Activated CD8-positive, alpha-beta memory T cell treated with anti-CD3 and anti-CD28 coated beads for 24 hours (primary cell): ENCODE data around the gene S100A3.
A peak's percentile ranks its signal among the peaks of the same experiment; 100 is the strongest.

Experiments used
- DNase-seq: peaks from one replicate; pipeline ENCODE4 v3.0.0-alpha.2; 2020

Gene S100A3

DNA sequence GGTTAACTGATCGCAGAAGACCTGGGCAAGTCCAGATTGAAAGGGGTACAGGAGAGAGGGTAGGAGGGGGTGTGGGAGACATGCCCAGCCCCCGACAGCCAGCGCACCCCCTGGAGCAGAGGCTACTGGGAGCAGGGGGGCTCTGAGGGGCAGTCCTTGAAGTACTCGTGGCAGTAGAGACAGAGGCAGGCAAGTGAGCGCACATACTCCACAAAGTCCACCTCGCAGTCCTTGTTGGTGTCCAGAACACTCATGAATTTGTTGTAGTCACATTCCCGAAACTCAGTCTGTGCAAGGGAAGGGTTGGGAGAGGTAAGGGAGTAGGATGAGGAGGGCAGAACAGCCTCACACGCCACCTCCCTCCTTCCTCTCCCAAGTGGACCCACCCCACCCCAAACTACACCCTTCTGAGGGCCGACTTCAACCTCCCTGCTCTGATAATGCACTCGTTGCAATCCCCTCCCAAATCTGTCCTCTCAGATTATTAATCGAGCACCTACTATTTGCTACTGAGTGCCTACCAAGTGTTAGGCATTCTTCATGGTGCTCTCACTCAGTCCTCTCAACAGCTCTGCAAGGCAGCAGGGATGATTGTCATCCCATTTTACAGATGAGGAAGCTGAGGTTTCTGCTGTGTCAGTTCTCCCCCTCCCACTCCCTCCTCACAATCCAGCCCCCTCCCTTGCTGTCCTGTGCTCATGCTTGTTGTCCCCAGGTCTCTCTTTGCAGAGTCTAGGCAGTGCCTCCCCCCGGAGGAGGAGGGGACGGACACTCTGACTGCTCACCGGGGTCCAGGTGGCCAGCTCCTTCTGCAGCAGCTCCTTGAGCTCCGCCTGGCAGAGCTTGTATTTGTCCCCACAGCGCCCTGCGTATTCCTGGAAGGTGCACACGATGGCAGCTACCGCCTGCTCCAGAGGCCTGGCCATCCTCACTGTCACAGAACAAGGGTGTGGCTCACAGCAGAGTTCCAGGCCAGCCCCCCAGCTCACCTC is 1.2 kb downstream of the S100A3 start:
- DNase-seq = no peak

DNA sequence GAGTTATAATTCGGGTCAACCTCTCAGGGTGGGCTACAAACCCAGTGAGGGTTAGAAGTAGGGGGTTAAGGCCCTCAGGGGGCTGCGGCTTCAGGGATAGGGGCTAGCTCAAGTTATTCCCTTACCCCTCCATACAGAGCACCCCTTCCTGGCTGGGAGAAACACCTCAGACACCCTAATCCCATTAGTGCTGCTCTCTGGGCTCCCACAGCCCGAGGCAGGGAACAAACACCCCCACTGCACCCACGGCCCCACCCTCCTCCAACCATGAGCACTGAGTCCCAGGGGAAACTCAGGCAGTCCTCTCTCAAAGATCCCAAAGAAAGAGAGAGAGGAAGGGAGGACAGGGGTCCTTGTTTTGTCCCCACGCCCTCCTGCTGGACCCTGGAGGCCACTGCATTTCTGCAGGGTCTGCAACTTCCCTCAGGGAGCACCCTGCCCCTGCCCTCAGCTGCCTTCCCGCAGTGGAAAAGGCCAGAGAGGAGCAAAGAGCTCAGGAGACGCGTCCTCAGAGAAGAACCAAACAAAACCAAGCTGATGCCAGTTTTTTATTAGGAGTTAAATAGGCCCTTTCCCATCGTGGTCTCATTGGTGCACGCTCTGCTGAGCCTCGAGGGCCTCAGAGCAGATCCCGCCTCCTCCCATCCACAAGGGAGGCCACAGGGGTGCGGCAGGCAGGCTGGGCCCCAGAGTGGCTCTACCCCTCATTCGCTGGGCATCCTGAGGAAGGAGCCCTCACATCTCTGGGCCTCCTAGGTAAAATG is 2.1 kb downstream of the S100A3 start:
- DNase-seq = no peak

DNA sequence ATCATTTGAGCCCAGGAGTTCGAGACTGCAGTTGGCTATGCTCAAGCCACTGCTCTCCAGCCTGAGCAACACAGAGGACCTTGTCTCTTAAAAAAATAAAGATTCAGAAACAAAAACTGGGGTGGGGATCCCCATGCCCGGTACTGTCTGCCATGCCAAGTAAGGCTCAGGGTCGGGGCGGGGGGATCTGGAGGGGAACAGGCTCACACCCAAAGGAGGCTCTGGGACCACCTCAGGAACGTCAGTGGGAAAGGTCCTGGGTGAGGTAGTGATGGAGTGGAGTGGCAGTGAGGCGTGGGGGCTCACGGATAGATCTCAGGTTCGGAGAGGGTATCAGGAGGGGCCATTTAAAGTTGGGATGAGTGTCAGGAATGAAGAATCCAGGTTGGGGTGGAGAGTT is 2.7 kb downstream of the S100A3 start:
- DNase-seq = no peak

DNA sequence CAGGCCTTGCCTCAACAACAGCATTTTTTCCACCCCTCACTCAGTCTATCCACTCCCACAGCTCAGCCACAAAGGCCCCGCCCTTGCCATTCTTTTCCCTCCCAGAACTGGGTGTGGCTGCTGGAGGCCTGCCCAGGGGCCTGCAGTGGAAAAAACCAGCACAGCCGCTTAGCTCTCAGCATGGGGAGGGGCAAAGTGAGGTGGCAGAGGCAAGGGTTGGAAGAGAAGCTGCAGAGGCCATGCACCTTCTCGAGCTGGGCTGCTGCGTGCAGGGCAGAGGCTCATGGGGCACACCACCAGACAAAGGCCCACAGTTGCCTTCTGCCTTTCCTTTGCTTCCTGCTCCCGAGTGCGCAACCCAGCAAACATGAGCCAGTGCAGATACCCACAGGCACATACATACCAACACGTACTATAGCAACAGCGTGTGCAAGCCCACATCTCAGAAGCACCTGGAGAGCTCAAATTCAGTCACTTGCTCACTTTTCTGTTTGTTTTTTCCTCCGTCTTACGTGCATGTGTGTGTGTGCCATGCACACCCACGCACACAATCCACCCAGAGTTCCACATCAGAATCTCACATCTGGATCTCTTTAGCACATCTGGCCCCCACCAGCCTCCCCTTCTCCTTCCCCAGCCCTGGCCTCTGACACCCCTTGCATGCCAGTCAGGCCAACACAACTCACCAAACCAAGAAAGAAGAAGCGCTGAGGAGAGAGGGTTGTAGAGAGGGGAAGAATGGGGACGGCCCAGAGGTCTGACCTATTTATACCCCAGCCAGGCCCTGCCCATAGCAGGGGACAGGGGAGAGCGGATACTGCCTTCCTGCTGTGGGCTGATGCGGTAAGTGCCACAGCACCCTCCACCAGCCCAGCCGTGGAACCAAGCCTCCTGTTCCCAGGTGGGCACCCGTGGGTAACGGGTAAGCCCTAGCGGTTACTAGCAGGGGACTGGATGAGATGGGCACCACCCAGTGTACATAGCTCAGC is 3.7 kb downstream of the S100A3 start, which contains the start of gene S100A4:
Gene S100A4 (minus strand): TSS at position 740 of the 989 bp plus-strand sequence. CDS start 1,012 bp downstream, outside the sequence.
- DNase-seq = peak; percentile 95

DNA sequence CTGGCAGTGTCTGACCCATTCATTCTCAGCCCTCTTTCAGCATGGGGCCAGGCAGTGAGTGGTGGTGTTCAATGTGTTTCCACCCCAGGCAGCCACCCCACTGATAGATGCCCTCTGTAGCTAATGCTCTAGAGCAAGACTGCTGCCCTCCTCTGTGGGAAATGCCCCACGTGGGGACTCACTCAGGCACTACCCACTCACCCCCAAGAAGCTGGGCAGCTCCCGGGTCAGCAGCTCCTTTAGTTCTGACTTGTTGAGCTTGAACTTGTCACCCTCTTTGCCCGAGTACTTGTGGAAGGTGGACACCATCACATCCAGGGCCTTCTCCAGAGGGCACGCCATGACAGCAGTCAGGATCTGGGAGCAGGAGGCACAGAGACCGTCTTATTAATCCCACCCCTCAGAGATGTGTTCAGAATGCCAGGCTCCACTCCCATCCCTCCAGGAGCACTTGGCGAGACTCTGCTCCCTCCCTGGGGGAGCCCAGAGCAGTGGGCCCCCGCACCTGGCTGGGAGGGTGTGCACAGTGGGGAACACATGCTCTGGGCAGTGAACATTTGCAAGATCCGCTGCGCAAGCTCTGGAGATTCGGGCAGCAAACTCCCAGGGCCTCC is 4.5 kb downstream of the S100A3 start:
- no peak for DNase-seq

DNA sequence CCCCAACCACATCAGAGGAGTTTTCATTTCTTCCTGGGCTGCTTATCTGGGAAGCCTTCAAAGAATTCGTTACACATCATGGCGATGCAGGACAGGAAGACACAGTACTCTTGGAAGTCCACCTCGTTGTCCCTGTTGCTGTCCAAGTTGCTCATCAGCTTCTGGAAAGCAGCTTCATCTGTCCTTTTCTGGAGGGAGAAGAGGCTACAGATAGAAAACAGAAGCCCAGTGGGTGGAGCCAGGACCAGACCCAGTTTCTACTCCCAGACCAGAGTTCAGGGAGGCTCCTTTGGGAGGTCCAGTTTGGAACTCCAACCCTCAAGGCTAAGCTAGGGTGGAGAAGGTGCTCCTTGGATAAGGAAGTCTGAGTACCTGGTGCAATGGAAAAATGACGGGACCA is 5.3 kb downstream of the S100A3 start:
- no peak for DNase-seq

DNA sequence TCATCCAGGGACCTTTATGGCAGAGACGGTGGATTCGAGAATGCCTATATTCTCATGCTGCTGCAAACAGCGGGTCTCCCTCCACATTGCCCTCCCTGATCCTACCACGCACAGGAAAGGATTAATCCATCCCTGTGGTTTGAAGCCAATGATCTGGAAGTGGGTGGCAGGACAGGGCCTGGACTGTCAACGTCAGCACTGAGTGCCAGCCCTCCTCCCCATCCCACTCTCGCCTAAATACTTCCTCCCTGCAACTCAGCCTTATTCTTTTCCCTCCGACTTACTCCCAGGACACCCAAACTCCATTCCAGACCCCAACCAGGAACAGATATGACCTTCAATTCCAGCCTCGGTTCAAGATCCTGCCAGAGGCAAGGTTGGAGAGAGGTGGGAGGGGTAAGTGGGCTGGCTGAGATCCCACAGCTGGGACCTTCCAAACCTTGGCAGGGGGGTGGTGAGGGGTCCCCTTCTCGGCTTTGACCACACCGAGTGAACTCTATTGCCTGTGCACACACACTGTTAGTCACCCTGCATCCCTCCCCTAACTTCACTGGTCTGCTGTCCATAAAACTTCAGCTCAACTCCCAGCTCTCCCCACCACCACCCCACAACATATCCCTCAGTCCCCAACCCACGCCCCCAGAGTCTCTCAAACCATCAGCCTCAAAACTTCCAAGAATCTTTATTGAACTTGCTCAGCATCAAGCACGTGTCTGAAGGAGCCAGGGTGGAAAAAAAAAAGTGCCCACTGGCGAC is 5.9 kb downstream of the S100A3 start:
- no peak for DNase-seq

DNA sequence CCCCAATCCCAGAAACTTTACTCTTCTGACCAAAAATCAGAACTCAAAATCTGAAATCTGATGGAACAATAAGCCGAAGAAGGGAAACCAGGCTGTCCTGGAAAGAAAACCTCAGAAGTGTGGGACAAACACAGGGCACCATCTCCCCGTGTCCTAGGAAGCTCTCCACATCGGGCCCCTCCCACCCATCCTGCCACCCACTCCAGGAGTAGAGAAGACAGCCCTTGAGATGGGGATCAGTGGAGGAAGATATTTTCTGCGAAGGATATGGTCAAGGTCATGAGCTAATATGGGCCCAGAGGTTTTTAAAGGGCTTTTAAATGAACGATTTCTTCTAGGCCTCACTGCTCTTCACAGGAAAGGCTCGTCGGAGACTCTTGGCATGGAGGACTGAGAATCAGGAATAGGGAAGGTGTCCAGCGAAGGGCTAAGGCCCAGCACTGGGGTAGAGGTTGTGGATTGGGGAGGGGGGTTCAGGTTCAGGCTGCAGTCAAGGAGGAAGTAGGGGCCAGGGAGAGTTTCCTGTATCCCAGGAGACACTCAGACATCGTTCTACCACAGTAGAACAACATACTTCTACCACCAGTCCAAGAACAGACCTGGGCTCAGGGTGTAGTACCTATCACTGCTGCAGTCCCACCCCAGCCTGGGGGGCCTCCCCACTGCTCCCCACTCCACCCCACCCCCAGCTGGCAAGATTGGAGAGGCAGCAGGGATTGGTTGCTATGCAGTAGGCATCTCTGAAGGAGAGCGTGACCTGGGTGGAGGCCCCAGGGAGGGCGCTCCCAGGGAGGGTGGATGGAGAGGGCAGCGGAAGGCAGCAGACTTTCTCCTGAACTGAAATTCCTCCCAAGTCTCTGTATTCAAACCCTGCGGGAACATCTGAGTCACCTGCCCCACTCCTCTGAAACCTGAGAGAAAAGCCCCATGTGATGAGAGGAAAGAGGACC is 7.1 kb downstream of the S100A3 start:
- no peak for DNase-seq

DNA sequence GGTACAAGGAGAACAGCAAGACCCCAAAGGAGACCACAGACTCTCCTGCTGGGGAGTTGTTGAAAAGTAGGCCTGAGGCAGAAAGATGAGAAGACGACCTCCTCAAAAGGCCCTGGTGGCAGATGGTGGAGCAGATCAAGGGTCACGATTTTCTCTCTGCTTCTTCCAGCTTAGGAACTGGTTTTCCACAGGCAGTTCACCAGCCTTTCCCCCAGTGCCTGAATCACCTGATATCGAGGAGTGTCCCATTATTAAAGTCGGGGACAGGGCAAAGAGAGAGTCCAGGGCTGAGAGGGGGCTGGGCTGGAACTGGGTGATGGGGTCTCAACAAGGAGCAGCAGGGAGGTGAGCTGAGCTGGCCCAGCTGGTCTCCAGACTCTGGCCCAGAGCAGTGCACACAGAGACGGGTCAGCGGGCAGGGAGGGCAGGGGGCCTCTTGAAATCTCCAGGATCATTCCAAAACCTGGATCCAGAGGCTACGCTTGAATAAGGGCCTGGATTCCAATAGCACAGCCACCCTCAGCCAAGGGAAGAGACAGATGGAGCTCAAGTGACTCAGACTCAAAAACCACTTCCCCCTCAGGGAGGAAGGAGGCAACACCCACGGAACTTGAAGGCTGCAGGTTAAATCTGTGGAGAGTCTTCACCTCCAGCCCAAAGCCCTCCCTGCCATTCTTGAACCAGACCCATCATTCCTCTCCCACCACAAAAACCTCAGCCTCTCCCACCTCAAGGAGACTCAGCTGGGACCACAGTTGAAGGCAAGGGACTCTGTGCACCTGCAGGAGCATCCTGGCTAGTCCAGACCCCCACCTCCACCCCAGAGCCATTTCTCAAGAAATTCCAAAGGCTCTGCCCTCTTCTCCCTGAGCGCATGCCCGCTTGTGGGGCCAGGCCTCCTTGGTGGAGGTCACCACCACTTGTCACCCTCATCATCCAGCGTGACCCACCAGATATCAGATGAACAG is 8.4 kb downstream of the S100A3 start, which contains the start of gene S100A5:
Gene S100A5 (minus strand): TSS at position 541 of the 968 bp plus-strand sequence. CDS start 743 bp downstream, outside the sequence.
- DNase-seq = peak; percentile 76

DNA sequence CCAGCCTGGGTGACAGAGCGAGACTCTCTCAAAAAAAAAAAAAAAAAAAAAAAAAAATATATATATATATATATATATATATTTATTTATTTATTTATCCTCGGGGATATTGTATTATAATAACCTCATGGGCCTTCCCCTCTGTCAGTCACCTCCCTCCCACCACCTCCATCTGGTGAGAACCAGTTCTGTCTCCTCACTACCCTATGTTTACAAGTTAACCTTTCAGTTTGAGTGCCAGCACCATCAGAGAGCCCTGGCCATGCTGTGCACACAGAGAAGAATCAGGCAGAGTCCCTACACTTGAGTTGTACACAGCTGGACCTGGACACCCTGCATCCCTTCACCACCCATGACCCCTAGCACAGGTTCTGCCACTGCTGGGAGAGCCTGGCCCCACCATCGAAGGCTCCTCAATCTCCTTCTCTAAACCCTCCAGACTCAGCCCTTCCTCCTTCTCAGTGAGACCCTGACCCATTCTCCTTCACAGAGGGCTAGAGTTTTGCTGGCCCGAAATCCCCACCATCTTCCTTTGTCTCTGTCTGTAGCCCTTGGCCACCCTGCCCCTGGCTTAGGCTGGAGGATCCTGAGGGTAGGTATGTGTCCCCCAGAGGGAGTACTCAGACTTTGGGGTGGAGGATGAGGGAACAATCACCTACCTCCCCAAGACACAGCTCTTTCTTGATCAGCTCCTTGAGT is 9.5 kb downstream of the S100A3 start:
- no peak for DNase-seq

DNA sequence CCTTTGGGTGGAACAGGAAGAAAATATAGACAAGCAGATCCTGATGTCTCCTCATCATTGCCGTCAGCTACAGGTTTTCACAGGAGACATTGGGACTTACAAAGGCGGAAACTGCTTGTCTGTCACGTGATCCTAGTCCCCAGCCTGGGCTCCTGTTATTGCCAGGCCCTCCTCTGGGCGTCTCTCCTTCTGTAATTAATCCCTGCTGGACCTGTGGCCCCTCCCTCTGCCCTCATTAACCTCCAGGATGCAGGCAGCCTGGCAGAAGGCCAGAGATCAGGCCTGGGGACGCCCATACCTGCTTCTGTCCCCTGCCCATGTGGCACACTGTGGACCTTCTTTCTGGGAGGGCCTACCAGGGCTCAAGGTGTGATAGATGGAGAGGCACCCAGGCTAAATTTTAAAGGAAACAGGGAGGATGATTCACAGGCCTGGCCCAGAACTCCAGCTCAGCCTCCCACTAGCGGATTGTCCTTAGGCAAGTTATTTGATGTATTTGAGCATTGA is 10.7 kb downstream of the S100A3 start:
- no peak for DNase-seq

DNA sequence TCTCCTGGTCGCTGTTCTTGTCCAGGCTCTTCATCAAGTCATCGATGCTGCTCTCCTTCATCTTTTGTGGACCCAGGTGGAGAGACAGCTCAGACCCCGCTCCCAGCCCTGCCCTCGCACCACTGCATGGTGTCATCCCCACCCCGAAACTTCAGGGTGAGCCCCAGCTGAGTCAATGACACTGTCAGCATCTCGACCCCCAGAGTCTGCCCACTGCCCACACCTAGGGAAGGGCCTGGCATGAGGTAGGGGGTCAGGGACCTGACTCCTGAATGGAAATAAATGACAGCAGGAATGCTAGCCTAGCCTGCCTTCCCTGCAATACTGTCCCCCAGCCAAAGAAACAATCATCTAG is 11.7 kb downstream of the S100A3 start:
- DNase-seq = no peak

DNA sequence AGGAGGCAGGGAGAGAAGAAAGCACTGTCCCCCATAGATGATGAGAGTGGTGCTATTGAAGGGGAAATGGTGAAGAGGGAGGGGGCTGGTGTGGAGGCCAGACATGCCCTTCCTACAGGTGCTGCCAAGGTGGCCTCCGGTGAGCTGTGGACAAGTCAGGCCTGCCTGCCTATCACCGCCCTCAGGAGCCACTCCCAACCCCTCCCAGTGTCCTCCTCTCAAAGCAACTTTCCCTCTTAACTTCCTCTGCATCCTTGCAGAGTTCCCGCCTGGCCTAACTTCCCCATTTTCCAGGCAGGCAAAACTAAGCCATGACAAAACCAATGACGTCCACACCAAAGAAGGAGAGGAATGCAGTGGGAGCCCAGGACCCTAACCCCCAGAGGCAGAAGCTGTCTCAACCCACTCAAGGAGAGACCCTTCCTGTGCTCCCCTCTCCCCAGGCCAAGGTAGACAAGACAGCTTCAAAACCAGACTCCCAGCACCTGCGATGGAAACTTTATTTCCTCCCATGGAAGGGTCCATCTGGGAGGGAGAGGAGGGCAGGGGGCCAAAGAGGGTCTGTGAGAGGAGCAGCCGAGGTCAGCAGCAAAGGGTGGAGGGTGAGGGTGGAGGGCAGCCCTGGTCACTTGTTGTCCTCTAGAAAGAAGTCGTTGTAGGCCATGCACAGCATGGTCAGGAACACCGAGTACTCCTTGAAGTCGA is 12.2 kb downstream of the S100A3 start:
- DNase-seq = no peak

DNA sequence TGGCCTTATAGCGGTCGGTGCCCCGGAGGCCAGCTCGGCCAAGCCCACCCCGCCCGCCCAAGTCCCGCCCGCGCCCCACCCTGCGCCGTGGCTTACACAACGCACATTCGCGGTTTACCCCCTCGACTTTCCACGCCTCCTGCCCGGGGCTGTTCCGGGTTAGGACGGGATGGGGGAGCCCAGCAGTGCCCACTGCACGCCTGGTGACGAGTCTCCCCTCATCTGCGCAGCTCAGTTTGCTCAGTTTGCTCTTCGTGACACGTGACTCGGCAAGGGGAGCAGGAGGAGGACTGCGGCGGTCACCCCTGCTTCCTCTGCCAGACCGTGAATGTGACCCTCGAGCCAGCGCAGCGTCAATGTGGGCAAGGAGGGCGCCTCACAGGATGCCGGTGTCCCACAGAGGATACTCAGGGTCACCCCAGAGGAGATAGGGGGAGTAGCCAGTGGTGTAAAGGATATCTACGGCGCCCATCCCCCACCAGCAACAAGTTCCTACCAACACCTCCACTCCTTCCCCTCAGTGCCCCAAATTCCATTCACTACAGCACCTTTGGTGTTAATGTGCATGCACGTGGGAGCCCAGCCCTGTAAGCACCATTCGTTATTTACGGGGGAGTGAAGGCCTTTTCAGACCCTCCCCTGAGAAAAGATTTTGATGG is 12.9 kb downstream of the S100A3 start:
- DNase-seq = peak; percentile 91

DNA sequence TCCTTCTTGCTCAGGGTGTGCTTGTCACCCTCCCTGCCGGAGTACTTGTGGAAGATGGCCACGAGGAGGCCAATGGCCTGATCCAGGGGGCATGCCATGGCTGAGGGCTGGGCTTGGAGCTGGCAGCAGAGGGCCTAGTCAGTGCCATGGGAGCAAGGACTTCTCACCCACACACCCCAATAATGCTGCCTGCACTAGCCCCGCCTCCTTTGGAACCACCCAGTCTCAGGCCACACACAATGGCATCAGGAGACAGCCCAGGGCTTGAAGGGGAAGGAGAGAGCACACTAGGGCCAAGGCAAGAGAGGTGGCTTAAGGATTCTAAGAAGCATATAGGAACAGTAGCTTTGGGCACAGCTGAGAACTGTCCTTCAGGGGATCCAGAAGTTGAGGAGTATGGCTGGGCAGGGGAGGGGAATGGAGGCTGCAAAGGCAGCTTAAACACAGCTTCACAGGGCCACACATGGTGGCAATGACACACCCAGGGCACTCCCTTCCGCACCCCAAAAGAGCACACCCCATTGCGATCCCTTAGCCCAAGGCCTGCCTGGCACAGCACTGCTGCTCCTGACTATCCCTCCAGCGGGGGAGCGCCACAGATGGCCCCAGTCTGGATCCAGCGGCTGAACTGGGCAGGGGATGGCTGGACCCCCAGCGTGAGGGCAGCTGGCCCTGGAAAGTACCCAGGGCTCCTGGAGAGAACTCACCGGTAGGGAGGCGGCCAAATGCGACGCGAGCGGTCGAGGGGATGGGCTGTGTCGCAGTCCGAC is 13.6 kb downstream of the S100A3 start, which contains the start of gene S100A6:
Gene S100A6 (minus strand): TSS at position 750 of the 770 bp plus-strand sequence. CDS start 652 bp downstream, at position 98.
- no peak for DNase-seq

DNA sequence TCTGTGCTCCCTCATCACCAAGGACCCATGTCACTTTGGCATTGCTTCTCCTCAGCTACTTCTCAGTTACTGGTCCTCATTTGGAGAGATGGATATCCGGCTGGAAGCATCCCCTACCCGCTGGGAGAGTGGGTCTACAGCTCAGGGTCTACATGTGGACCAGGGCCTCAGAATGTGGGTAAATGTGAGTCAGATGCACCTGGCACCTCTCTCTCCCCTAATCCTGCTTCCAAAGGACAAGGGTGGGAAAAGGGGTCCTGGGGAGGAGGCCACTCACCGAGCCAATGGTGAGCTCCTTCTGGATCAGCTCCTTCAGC is 14.2 kb downstream of the S100A3 start:
- DNase-seq = no peak
